Uterus (tissue), 2 donors: ENCODE data around the gene RBFOX1.

Source experiments
- CTCF ChIP-seq, 4 experiments: fragments of 200-600 bp in 2 of 4; fragments of 450-650 bp in 2 of 4; sonication (generic) in 2 of 4; IDR thresholded peaks; one replicate each; pipeline ENCODE4 v1.5.1; 2016 to 2019; ENCODE audit warnings: antibody characterized with exemption in 4 of 4, mild to moderate bottlenecking in 2 of 4, moderate library complexity in 1 of 4
- POLR2A ChIP-seq, 2 donors: fragments of 450-650 bp; IDR thresholded peaks; one replicate each; pipeline ENCODE4 v1.6.1; 2016; ENCODE audit warnings: antibody characterized with exemption in 2 of 2, mild to moderate bottlenecking in 1 of 2, moderate library complexity in 1 of 2

DNA sequence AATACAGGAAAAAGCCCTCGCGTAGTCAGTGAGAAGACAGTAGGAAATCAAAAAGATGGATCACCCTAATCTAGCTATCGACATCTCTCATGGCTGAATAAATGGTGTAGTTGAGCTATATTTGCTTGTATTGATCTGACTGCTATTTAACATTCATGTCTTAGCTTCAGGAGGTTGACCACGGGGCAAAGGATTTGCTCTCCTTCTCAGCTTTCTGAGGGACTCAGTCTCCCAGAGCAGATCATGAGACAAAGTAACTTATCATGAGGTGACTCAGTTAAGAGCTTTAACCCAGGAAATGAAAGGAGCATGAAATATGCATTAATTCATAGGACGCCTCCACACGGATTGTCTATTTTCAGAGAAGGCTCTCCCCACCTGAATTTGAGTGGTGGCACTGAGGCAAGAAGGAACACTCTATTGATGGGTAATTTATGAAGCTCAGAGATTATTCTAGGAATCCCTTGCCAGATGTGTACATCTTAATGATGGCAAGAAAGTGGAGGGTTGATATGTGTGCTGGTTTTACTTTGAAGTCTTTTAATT, 608 bp downstream of the RBFOX1 start:
- TF ChIP-seq CTCF (IDR thresholded peaks at IDR 0.05), result no peak
- TF ChIP-seq POLR2A (IDR thresholded peaks at IDR 0.05), result no peak
